SU-DHL-6 (cell line): Measurements from ENCODE around the gene CLEC4F.

Experiments used
- H2AFZ ChIP-seq: fragments of 200-600 bp; sonication (generic); 2 replicates; pipeline ENCODE4 v1.6.1; 2014; ENCODE audit warnings: low read depth, mild to moderate bottlenecking, moderate library complexity, mixed read lengths, antibody characterized with exemption, low read length; ENCODE audit not compliant: severe bottlenecking
- H3F3A ChIP-seq: fragments of 200-600 bp; shearing (Covaris generic); 2 replicates; pipeline ENCODE4 v1.6.0; 2016; ENCODE audit warnings: antibody characterized with exemption, mild to moderate bottlenecking; ENCODE audit not compliant: insufficient read depth
- H3K27ac ChIP-seq: fragments of 200-600 bp; sonication (generic); 2 replicates; pipeline ENCODE4 v1.5.1; 2016; ENCODE audit warnings: low read depth, mild to moderate bottlenecking, low read length, moderate library complexity, mixed read lengths
- H3K27me3 ChIP-seq: fragments of 200-600 bp; sonication (generic), shearing (Covaris generic); 2 replicates; pipeline ENCODE4 v1.6.0; 2014; ENCODE audit warnings: mild to moderate bottlenecking, low read length
- H3K36me3 ChIP-seq: fragments of 200-600 bp; sonication (generic); 2 replicates; pipeline ENCODE4 v1.6.1; 2014; ENCODE audit warnings: mild to moderate bottlenecking, low read length, mixed read lengths
- H3K4me2 ChIP-seq: fragments of 300-600, 200-600 bp; shearing (Covaris generic), sonication (generic); 2 replicates; pipeline ENCODE4 v1.6.0; 2014; ENCODE audit warnings: low read length, low read depth, mild to moderate bottlenecking; ENCODE audit not compliant: poor library complexity, severe bottlenecking
- H3K4me3 ChIP-seq: fragments of 200-600 bp; sonication (generic); 2 replicates; pipeline ENCODE4 v1.5.1; 2014; ENCODE audit warnings: antibody characterized with exemption, low read length, mild to moderate bottlenecking, mixed read lengths; ENCODE audit not compliant: insufficient read depth, poor library complexity, severe bottlenecking
- H3K79me2 ChIP-seq: fragments of 200-600 bp; sonication (generic); 2 replicates; pipeline ENCODE4 v1.6.1; 2014; ENCODE audit warnings: mild to moderate bottlenecking, low read length, moderate library complexity; ENCODE audit not compliant: insufficient read depth
- H3K9ac ChIP-seq: fragments of 200-600 bp; sonication (generic); 2 replicates; pipeline ENCODE4 v1.7.0; 2014; ENCODE audit warnings: mild to moderate bottlenecking, low read length
- H3K9me2 ChIP-seq: fragments of 200-600 bp; sonication (generic); replicated peaks from 2 replicates; pipeline ENCODE4 v1.6.1; 2014; ENCODE audit warnings: low read length; ENCODE audit not compliant: insufficient read depth
- H3K9me3 ChIP-seq: fragments of 200-600 bp; sonication (generic); 2 replicates; pipeline ENCODE4 v1.6.1; 2014; ENCODE audit warnings: low read length, mixed read lengths; ENCODE audit not compliant: insufficient read depth
- H4K20me1 ChIP-seq: fragments of 200-600 bp; sonication (generic); 2 replicates; pipeline ENCODE4 v1.6.1; 2014; ENCODE audit warnings: low read depth, mild to moderate bottlenecking, antibody characterized with exemption, low read length, moderate library complexity, mixed read lengths
- EZH2phosphoT487 ChIP-seq: fragments of 200-600 bp; sonication (generic), shearing (Covaris generic); conservative IDR thresholded peaks from 2 replicates; pipeline ENCODE4 v1.6.1; 2018; ENCODE audit warnings: mild to moderate bottlenecking, antibody characterized with exemption, low read length, moderate library complexity, mixed read lengths
- TF ChIP-seq, protein P1 (sequence below): fragments of 200-600 bp; sonication (generic); IDR thresholded peaks from one replicate; pipeline ENCODE4 v1.5.1; 2017; ENCODE audit warnings: antibody characterized with exemption, mild to moderate bottlenecking, low read length, moderate library complexity; ENCODE audit not compliant: insufficient read depth, poor library complexity, severe bottlenecking

CLEC4F gene

DNA sequence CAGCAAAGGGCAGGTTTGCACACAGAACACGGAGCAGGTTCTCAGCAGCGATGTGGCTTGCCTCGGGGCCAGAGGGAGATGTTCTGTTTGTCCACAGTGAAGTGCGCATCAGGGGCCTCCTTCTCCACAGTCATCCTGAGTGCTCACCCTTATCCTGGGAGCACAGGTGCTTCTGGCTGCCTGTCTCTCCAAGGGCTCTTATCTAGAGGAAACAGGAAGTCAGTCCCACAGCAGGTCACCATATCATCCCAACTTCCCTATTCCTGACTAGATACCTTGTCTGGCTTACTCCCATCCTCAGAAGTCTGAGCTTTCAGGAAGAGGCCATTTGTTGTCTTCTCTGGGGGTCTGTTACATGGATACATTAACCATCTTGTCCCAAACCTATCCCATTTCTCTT is 15.2 kb upstream of the CLEC4F start, which contains the start of gene CD207:
TSS of gene CD207 (minus strand) at position 174 of the 400 bp plus-strand sequence. CDS start at position 134, 40 bp downstream.
- H3K27ac ChIP-seq: no peak within 1 kb of the TSS
- H3K9ac ChIP-seq: no peak within 1 kb of the TSS

DNA sequence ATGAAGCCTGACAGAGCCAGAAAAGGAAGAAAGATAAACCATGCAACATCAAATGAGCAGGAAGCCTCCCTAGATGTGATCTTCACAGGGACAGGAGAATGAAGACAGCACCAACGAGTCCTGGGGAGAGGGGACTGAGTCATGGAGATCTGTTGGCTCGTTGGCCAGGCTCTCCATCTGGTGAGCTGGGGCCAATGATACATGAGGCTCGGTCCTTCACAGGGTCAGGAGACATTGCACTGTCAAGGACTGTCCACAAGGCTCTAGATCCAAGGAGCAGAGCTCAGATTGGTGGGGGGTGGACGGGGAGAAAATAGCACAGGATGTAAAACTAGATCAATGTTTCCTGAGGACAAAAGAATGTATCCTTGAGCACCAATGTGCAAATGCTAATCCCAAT is 14.5 kb upstream of the CLEC4F start:
- H3K27me3 ChIP-seq: no peaks in the 10 kb centered on the region
- no peaks in the 10 kb centered on the region for H3K36me3 ChIP-seq
- H3K9me2 ChIP-seq: no peaks in the 10 kb centered on the region
- H4K20me1 ChIP-seq: no peaks in the 10 kb centered on the region
- H3K4me3 ChIP-seq: no peak overlapping the region
- no peak overlapping the region for H3K9ac ChIP-seq
- no peak overlapping the region for H2AFZ ChIP-seq
- H3K27ac ChIP-seq: no peak overlapping the region
- TF ChIP-seq, protein P1, sequence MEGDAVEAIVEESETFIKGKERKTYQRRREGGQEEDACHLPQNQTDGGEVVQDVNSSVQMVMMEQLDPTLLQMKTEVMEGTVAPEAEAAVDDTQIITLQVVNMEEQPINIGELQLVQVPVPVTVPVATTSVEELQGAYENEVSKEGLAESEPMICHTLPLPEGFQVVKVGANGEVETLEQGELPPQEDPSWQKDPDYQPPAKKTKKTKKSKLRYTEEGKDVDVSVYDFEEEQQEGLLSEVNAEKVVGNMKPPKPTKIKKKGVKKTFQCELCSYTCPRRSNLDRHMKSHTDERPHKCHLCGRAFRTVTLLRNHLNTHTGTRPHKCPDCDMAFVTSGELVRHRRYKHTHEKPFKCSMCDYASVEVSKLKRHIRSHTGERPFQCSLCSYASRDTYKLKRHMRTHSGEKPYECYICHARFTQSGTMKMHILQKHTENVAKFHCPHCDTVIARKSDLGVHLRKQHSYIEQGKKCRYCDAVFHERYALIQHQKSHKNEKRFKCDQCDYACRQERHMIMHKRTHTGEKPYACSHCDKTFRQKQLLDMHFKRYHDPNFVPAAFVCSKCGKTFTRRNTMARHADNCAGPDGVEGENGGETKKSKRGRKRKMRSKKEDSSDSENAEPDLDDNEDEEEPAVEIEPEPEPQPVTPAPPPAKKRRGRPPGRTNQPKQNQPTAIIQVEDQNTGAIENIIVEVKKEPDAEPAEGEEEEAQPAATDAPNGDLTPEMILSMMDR: no peak
- no peak for TF ChIP-seq EZH2phosphoT487
- H3F3A ChIP-seq: no peaks in the 10 kb centered on the region
- H3K79me2 ChIP-seq: no peaks in the 10 kb centered on the region
- H3K4me2 ChIP-seq: no peak overlapping the region
- H3K9me3 ChIP-seq: no peaks in the 10 kb centered on the region

More for the DNA sequence above, 15.2 kb upstream of the CLEC4F start, which contains the start of gene CD207:
- Histone ChIP-seq H3K27me3 (0 out of 2 replicates have a peak, but pooled peaks cover under 1% of the 10 kb centered on the region), H3F3A (no peaks in the 10 kb centered on the region), H3K9me2 (no peaks in the 10 kb centered on the region), H4K20me1 (no peaks in the 10 kb centered on the region), H2AFZ (no peak within 1 kb of the TSS), H3K79me2 (no peaks in the 10 kb centered on the region), H3K36me3 (no peaks in the 10 kb centered on the region), H3K4me2 (no peak within 1 kb of the TSS), H3K4me3 (no peak within 1 kb of the TSS), H3K9me3 (no peaks in the 10 kb centered on the region)
- no peak for TF ChIP-seq EZH2phosphoT487
- TF ChIP-seq, protein P1: no peak

DNA sequence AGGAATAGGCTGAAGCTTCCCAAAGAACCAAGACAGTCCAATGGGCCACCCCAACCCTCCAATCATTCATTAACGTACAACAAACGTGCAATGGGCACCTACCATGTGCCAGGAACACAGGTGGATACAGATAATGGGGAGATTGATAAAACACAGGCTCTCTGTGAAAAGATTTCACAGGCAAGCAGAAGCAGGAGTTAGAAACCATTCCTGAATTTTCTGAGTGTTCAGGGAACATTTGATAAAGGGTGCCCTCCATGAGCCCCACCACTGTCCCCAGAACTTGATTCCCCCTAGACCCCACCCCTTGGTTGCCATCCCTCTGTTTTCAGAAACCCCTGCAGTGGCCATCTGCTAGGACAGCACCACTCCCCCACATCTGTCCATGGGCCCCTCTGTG is 13.7 kb upstream of the CLEC4F start:
- no peak overlapping the region for H3K27ac ChIP-seq
- H3K4me2 ChIP-seq: no peak overlapping the region
- no peaks in the 10 kb centered on the region for H3K27me3 ChIP-seq
- no peak overlapping the region for H2AFZ ChIP-seq
- H3F3A ChIP-seq: no peaks in the 10 kb centered on the region
- no peak for TF ChIP-seq EZH2phosphoT487
- TF ChIP-seq, protein P1: no peak
- no peaks in the 10 kb centered on the region for H3K36me3 ChIP-seq
- no peak overlapping the region for H3K4me3 ChIP-seq
- no peaks in the 10 kb centered on the region for H4K20me1 ChIP-seq
- H3K79me2 ChIP-seq: no peaks in the 10 kb centered on the region
- H3K9ac ChIP-seq: no peak overlapping the region
- no peaks in the 10 kb centered on the region for H3K9me2 ChIP-seq
- no peaks in the 10 kb centered on the region for H3K9me3 ChIP-seq

DNA sequence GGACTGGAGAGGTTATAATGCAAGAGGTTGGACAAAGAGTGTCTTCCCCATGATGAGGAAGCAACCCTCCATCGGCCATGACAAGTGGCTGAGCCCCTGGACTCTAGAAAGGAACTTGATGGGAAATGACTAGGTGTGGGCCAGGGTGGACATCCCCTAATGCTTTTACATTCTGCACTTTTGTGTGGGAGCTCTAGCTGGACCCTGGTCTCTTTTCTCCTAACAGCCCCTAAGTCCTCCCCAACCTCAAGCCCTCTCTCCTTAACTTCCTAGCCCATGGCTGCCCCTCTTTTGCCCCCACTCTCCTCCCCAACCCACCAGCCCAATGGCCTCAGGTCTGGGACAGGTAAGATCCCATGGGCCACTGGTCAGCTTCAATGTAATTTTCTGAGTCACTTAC is 12.8 kb upstream of the CLEC4F start:
- no peaks in the 10 kb centered on the region for H3K27me3 ChIP-seq
- no peak overlapping the region for H3K27ac ChIP-seq
- no peak overlapping the region for H3K4me2 ChIP-seq

More for the DNA sequence above, 12.8 kb upstream of the CLEC4F start:
- no peak overlapping the region for H3K4me3 ChIP-seq
- no peaks in the 10 kb centered on the region for H3K36me3 ChIP-seq
- no peak overlapping the region for H2AFZ ChIP-seq
- no peaks in the 10 kb centered on the region for H3F3A ChIP-seq
- no peak for TF ChIP-seq EZH2phosphoT487
- TF ChIP-seq, protein P1: no peak
- no peaks in the 10 kb centered on the region for H4K20me1 ChIP-seq
- H3K9me2 ChIP-seq: no peaks in the 10 kb centered on the region
- no peaks in the 10 kb centered on the region for H3K79me2 ChIP-seq
- no peak overlapping the region for H3K9ac ChIP-seq
- H3K9me3 ChIP-seq: no peaks in the 10 kb centered on the region
